GM21381 (cell line): ENCODE measurements around the gene UBE2Q2.
"Not testable (repeated sequence)": the region's sequence is repeated elsewhere in the genome, so short reads cannot be mapped to it uniquely, and the experiment has no call there.

Experiments
- ATAC-seq: cut with Tn5 transposase; IDR thresholded peaks from one replicate; pipeline ENCODE4 v1.9.1; 2021; ENCODE audit warnings: mild to moderate bottlenecking, moderate library complexity; ENCODE audit not compliant: unreplicated experiment

Gene UBE2Q2

DNA sequence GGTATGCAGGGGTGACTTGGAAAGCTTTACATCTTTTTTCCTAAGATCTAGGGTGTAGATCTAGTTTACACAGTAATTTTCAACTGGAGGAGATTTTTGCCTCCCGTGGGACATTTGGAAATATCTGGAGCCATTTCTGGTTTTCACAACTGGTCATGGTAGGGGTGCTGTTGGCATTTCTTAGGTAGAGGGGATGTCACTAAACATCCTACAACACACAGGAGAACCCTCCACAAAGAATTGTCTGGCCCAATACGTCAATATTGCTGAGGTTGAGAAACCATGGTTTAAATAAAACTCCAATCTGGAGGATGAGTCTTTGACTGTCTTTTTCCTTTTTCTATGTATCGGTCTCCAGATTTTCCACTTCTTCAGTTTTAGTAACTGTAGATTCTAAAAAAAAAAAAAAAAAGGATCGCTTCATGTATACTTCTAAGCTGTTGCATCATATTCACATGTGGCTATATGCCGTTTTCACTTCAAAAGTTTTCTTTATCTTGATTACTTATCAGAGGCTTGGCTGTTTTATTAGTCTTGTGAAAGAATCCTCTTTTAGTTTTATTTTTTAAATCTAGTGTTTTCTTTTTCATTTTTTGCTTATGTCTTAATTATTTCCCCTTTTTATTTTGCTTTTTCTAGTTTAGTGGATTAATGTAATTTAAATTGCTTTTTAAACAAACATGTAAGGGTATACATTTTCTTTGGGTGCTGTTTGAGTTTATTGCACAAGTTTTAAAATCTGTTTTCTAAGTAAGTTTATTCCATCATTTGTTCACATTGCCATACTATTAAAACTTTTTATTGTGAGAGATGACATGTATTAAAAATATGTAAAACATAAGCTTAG, 21.2 kb downstream of the UBE2Q2 start:
- no peak for ATAC-seq

DNA sequence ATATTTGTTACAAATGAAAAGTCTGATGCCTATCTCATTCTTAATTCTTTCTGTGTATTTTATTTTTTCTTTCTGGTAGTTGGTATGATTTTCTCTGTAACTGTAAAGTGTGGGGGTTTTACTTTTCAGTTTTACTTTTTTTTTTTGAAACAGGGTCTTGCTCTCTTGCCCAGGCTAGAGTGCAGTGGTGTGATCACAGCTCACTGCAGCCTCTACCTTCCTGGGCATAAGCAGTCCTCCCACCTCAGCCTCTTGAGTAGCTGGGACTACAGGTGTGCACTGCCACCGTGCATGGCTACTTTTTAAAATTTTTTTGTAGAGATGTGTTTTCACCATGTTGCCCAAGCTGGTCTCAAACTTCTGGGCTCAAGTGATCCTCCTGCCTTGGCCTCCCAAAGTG, 22.8 kb downstream of the UBE2Q2 start:
- ATAC-seq: not testable (repeated sequence)

DNA sequence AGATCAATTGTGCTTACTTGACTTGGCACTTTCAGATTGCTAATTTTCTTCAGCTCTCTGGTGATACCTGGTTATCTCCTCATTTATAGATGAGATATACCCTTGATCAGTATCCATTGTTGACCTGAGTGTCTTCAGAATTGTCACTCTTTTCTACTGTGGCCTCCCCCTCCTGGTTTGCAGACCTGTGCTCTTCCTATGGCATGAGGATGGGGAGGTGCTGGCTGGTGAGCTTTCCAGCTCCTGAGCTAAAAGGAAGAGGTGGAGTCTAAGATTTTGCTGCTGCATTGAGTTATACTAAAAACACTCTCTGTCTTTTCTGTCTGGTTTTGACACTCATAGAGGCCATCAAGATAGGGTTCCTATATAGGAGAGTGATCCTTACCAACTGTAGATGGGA, 23.7 kb downstream of the UBE2Q2 start:
- ATAC-seq: no peak

DNA sequence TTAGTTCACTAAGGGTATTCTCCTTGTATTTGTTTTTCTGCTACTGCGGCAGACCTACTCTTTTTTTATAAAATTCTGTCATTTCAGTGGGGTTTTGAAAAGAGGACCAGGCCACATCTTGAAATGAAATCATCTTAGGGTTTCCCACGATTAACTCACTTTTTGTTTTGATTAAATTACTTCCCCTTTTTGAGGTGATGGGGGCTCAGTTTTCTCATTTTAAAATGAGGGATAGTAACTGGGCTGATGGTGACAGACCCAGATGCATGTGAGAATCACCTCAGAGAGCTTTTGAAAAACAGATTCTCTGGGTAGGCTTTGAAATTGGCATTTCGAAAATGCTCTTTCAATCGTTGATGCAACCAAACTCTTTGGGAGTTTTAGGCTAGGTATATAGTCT, 24.2 kb downstream of the UBE2Q2 start:
- ATAC-seq: no peak

DNA sequence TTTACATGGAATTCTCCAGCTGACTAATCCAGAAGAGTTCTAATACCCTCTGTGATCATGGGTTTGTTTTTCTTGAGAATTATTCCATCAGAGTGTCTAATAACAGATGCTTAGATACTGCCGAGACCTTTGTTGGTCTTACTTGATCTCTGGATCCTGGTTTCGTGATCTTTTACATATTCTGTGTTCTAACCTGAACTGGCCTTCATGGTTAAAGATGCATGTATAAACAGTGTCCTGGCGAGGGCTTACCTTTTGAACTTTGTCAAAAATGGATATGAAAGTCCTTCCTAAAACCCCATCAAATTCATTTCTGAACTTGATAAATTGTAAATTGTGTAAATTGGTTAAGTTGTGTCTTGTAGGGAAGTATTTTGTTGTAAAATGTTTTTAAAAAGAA, 24.8 kb downstream of the UBE2Q2 start:
- no peak for ATAC-seq

DNA sequence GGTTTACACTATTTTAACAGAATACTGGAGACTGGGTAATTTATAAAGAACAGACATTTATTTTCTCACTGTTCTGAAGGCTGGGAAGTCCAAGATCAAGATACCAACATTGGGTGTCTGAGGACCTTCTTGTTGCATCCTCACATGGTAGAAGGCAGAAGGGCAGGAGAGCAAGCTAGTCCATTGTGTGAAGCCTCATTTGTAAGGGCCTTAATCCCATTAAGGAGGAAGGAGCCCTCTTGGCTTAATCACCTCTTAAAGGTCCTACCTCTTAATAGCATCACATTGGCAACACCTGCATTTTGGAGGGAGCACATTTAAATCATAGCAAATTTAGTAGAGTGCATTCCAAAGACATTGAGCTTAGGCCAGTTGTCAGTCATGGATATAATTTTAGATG, 26.2 kb downstream of the UBE2Q2 start:
- ATAC-seq: no peak

DNA sequence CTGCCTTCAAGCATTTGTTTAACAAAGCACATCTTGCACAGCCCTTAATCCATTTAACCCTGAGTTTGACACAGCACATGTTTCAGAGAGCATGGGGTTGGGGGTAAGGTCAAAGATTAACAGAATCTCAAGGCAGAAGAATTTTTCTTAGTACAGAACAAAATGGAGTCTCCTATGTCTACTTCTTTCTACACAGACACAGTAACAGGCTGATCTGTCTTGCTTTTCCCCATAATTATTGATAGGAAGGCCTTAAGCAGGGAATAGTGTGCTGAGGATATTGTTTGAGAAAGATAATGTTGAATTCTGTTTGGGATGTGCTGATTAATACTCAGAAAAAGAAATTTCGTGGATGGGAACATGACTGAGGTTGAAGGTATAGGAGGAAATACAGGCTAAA, 28.3 kb downstream of the UBE2Q2 start:
- not testable (repeated sequence) for ATAC-seq

DNA sequence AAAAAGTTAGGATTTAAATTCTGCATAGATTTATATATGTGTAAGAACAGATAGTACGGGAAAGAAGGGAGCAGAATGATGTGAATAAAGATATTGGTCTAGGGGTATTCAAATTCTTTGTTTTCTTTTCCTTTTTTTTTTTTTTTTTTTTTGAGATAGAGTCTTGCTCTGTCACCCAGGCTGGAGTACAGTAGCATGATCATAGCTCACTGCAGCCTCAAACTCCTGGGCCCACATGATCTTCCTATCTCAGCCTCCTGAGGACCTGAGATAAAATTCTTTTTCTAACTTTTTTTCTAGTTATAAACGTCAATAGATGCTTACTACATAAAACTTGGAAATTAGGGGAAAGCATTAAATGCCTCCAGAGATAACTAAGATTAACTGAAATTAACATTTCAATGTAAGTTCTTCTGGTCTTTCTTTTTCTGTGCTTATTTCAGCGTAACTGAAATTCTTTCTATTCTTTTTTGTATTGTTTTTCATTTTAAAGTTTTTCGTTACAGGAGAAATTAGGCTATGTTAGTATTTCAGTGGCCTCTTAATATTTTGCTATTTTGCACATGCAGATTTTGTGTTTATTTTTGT, 29.2 kb downstream of the UBE2Q2 start:
- no peak for ATAC-seq

DNA sequence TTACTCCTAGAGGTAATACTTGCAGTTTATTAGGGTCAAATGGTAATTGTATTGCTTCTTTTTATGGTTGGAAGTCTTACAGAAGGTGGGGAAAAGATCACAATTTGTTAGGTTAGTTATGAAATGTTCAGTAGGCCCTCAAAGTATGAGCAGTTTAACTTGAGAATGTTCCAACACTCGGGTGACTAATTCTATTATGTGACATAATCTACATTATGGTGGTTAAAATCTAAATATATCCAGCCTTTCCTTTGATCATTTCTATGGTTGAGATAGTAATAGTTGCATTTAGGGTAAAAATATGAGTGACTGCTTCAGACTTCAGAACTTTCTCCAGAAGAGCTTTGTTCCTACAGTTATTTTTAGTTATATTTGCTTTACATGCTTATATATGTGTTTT, 40.8 kb downstream of the UBE2Q2 start:
- ATAC-seq: no peak

DNA sequence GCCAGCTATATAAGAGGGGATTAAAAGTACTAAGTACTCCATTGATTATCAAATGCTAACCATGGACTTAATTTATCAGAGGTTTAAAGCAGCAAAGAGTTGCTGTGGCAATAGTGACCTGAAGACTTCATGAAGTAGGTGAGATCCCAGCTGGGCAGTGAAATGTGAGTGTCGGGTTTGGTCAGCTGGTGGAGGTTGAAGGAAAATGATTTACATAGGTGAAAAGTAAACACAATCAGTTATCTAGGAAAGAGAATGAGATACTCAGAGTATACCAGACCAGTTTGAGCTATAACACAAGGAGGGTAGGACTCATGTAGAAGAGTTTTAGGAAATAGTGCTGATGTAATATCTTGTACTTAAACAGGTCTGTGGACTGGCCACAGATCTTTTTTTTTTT, 43.9 kb downstream of the UBE2Q2 start:
- no peak for ATAC-seq

DNA sequence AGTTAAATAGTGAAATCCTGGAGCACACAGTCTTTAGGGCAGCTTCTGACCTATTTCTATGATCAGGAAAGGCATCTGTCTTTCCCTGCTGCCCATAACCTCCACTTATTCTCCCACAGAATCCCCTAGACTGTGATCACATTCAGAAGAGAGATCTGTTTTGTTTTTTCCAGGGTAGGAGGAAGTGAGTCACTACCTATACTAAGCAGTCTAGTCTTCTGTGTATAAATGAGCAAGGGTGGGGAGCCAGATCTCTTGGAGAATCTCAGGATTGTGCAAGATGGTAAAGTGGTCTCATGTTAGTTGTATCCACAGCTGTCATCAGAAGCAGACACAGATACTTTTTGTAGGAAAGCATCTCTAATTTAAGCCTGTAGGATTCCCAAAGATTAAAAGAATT, 48.6 kb downstream of the UBE2Q2 start:
- ATAC-seq: no peak

DNA sequence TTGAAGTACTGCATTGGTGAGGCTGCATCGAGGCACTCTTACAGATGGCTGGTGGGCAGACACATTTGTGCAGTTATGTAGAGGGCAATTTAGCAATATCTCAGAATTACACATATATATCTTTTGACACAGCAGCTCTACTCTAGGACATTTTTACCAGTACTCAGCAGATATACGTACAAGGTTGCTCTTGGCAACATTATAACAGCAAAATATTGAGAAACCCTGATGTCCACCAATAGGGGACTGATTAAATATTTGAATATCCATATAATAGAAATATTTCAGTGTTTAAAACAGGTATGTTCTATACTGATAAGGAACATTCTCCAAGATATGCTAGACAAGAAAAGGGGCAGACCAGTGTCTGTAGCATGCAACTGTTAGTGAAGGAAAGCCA, 52.5 kb downstream of the UBE2Q2 start:
- no peak for ATAC-seq

DNA sequence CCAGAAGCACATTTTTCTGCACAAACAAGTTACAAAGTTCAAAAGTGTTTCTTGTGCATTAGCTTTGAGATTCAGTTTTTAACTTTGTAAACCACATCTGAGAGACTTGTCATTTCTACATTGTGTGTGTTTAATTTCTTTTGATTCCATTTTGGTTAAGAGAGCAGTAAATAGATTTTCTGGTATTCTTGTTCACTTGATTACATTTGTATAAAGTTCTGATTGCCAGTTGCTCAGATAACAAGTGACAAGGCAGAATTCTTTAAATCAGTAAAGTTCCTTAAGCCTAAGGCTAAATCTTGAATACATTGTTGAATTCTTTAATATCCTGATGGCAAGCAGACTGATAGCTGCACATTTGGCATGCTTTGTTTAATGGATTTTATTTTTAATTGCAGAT, 57.3 kb downstream of the UBE2Q2 start:
- ATAC-seq: no peak

DNA sequence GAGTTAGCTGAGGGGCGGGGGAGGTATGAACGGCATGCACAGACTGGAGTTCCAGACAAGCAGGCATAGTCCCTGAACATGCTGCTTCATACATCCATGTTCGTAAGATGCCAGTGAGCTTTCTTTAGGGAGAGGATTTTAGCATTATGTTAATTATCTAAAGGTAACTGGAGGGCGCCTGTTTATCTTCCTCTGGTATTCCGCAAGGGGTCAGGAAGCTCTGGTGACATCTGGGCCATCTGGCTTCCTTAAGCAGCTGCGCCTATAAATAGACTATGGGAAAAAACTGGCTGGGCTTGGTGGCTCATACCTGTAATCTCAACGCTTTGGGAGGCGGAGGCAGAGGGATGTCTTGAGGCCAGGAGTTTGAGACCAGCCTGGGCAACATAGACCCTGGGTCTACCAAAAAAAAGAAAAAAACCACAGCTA, 58.9 kb downstream of the UBE2Q2 start:
- no peak for ATAC-seq

DNA sequence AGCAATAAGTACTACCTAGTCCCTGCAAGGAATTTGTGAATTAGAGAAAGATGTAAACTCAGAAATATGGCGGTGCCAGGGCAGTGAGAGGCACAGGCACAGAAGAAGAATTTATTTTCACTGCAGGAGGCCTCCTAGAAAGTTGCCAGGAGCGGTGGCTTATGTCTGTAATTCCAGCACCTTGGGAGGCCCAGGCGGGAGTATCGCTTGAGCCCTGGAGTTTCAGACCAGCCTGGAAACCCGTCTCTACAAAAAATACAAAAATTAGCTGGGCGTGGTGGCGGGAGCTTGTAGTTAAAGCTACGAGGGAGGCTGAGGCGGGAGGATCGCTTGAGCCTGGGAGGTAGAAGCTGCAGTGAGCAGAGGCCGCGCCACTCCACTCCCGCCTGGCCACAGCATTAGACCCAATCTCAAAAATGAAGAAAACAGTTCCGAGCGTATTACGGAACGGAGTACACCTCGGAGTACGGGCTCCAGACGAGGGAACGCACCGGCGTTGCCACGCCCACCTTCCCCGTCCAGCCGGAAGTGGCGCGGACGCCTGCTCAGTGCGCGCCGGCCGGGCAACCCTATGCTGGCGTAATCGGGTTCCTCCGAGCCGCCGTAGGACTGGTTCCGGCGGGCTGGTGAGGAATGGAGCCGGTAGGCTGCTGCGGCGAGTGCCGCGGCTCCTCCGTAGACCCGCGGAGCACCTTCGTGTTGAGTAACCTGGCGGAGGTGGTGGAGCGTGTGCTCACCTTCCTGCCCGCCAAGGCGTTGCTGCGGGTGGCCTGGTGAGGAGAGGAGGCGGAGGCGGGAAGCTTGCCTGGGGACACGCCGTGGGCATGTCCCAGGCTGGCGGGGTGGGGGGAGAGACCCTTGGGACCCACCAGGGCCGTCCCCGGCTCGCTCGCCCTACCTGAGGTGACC, 60.3 kb downstream of the UBE2Q2 start, which contains the start of gene FBXO22:
Gene FBXO22 (plus strand): TSS at position 548 of the 909 bp plus-strand sequence. CDS start 86 bp downstream, at position 634.
- ATAC-seq: peak; percentile 88

DNA sequence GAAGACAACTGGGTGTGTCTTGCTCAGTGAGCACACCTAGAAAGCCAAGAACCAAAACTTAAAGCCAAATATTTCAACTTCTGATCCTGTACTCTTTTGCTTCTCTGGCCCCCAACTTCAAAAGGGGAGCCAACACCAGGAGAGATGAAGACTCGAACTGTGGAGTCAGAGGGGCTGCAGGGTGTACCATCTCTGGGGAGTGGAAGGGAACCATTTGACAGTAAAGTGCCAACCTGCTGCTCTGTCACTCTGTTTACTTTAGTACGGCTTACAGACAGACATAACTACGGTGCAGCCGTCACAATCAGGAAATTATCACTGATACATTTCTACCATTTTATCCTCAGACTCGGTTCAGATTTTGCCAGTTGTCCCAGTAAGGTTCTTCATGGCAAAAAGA, 62.0 kb downstream of the UBE2Q2 start:
- no peak for ATAC-seq

DNA sequence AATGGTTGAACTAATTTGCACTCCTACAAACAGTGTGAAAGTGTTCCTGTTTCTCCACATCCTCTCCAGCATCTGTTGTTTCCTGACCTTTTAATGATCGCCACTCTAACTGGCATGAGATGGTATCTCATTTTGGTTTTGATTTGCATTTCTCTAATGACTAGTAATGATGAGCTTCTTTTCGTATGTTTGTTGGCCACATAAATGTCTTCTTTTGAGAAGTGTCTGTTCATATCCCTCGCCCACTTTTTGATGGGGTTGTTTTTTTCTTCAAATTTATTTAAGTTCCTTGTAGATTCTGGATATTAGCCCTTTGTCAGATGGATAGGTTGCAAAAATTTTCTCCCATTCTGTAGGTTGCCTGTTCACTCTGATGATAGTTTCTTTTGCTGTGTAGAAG, 67.1 kb downstream of the UBE2Q2 start:
- not testable (repeated sequence) for ATAC-seq

DNA sequence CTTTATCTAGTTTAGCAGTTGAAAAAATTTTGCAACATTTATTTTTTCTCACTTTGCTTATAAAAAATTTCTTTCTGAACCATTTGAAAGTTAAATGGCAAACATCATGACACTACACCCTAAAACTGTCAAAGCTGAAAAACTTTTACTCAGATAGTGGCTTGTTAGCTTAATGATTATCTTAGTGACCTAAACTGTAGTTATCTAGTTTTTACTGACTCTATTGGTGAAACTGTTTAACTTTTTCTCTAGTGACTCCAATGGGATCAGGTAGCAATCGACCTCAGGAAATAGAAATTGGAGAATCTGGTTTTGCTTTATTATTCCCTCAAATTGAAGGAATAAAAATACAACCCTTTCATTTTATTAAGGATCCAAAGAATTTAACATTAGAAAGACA, 73.7 kb downstream of the UBE2Q2 start:
- ATAC-seq: no peak

DNA sequence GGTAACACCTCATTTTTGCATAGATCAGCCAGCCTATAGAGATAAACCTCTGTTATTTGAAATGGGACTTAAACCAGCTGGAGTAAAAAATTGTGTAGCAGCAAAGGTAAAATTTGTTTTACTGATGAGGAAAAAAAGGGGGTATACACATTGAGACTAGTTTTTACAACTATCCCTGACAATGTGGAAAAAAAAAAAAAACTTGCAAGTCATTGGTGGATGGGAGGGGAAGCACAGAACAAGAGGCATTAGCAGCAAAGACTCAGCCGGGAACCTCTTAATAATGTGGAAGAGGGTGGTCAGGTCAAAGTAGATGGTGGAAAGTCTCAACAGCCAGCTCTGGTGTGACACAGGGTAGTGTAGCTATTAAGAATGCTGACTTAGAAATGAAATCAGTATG, 74.9 kb downstream of the UBE2Q2 start:
- no peak for ATAC-seq

DNA sequence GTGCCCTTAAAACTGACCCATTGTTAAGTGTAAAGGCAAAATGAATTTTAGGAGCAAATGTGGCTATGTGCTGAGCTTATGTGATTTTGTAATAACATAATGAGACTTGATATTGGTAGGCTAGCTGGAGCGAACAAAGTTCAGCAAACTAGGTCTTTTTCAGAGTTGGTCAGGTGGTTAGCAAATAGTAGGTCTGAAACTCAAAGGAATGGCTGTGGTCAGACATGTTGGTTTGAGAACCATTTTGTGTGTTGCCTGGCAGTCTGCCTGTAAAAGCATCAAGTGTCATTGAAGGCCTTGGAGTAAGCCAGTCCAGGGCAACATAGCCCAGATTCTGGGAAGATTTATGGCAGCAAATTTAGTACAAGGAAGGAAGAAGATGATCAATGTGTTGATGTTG, 76.8 kb downstream of the UBE2Q2 start:
- no peak for ATAC-seq
